H1 (cell line): Measurements from ENCODE around the gene PLEKHM1. TPM values are rescaled to one million over a fixed set of nuclear protein-coding genes. Genes with fewer than 3 reads are reported as not detected.

ENCODE experiments used
- CTCF ChIA-PET: fragments of 300-600 bp; sonication (Branson Sonifier 250); formaldehyde crosslinking; loops from one replicate; lab custom pipeline; 2021; ENCODE audit not compliant: partially characterized antibody; lab: Charles Lee
- POLR2A ChIA-PET: fragments of 300-600 bp; sonication (Branson Sonifier 250); formaldehyde crosslinking; loops from one replicate; lab custom pipeline; 2021; ENCODE audit warnings: inconsistent platforms; ENCODE audit not compliant: partially characterized antibody; lab: Charles Lee
- DNase-seq, 2 experiments: peaks; one replicate each; pipeline versions ENCODE4 v3.0.0 to v3.0.0-alpha.2; 2010 to 2022; ENCODE audit warnings: low spot score in 2 of 2, low read depth in 1 of 2, mixed read lengths in 1 of 2
- FAIRE-seq: peaks from 2 replicates; lab custom pipeline; 2011; peaks lifted over from hg19 to GRCh38; lab: Jason Lieb, UNC
- H2AFZ ChIP-seq: 2 replicates; pipeline ENCODE4 v1.8.1; 2012; ENCODE audit warnings: low read length, inconsistent platforms
- H2AK5ac ChIP-seq: 2 replicates; pipeline ENCODE4 v1.6.1; 2013; ENCODE audit warnings: low read depth, low read length
- H2BK120ac ChIP-seq: replicated peaks from 2 replicates; pipeline ENCODE3; 2013; ENCODE audit warnings: low read depth, low read length, inconsistent platforms
- H2BK12ac ChIP-seq: 2 replicates; pipeline ENCODE4 v1.6.1; 2013; ENCODE audit warnings: low read depth, low read length
- H2BK15ac ChIP-seq: 2 replicates; pipeline ENCODE4 v1.6.1; 2013; ENCODE audit warnings: low read length
- H2BK20ac ChIP-seq: 2 replicates; pipeline ENCODE4 v1.6.1; 2013; ENCODE audit warnings: low read length
- H2BK5ac ChIP-seq: 2 replicates; pipeline ENCODE4 v1.6.1; 2013; ENCODE audit warnings: low read depth, low read length
- H3K14ac ChIP-seq: 2 replicates; pipeline ENCODE4 v1.6.1; 2013; ENCODE audit warnings: inconsistent platforms; ENCODE audit not compliant: insufficient read length
- H3K18ac ChIP-seq: 2 replicates; pipeline ENCODE4 v1.6.1; 2013; ENCODE audit warnings: low read length; ENCODE audit errors: extremely low read depth
- H3K23ac ChIP-seq: 2 replicates; pipeline ENCODE4 v1.6.1; 2013; ENCODE audit warnings: inconsistent platforms; ENCODE audit not compliant: insufficient read length
- H3K23me2 ChIP-seq: 2 replicates; pipeline ENCODE4 v1.6.1; 2013; ENCODE audit warnings: low read depth, low read length
- H3K27ac ChIP-seq: 2 replicates; pipeline ENCODE4 v1.6.1; 2011; ENCODE audit warnings: low read depth, low read length, inconsistent platforms
- H3K27me3 ChIP-seq, 4 experiments: replicated peaks in 1 of 4; 1 replicate in 1 of 4; 2 replicates in 3 of 4; pipeline versions ENCODE4 v1.6.1 to v1.8.1; 2011 to 2013; ENCODE audit warnings: low read length in 3 of 4, mild to moderate bottlenecking in 3 of 4, inconsistent platforms in 2 of 4, mixed read lengths in 2 of 4, moderate library complexity in 1 of 4; ENCODE audit not compliant: control insufficient read depth in 3 of 4, insufficient read depth in 3 of 4; ENCODE audit errors: extremely low read depth in 1 of 4
- H3K36me3 ChIP-seq, 4 experiments: 2 replicates each; pipeline versions ENCODE4 v1.6.1 to v1.8.1; 2011 to 2013; ENCODE audit warnings: mild to moderate bottlenecking in 4 of 4, low read length in 3 of 4, moderate library complexity in 2 of 4, control low read depth in 1 of 4, inconsistent platforms in 1 of 4; ENCODE audit not compliant: insufficient read depth in 4 of 4, control insufficient read depth in 2 of 4
- H3K4ac ChIP-seq: replicated peaks from 2 replicates; pipeline ENCODE3; 2013; ENCODE audit warnings: low read length, low read depth, mixed read lengths, inconsistent platforms; ENCODE audit not compliant: insufficient read length
- H3K4me1 ChIP-seq, 4 experiments: replicated peaks in 1 of 4; 1 replicate in 1 of 4; 2 replicates in 3 of 4; pipeline versions ENCODE4 v1.6.1 to v1.8.1; 2011 to 2013; ENCODE audit warnings: low read length in 3 of 4, inconsistent platforms in 2 of 4, mixed read lengths in 1 of 4; ENCODE audit not compliant: insufficient read depth in 4 of 4, control insufficient read depth in 3 of 4
- H3K4me2 ChIP-seq, 2 experiments: 2 replicates each; pipeline versions ENCODE4 v1.6.1 to v1.8.1; 2011 to 2013; ENCODE audit warnings: low read depth in 2 of 2, low read length in 2 of 2, control low read depth in 1 of 2, inconsistent platforms in 1 of 2, mild to moderate bottlenecking in 1 of 2; ENCODE audit not compliant: insufficient read depth in 1 of 2
- H3K4me3 ChIP-seq, 4 experiments: fragments of 200-600, 300-600 bp in 1 of 4; sonication (generic), shearing (Covaris generic), sonication (Bioruptor Twin) in 1 of 4; 2 replicates each; pipeline versions ENCODE4 v1.5.1 to v1.8.1; 2011 to 2016; ENCODE audit warnings: low read length in 4 of 4, low read depth in 3 of 4, control low read depth in 2 of 4, inconsistent platforms in 2 of 4, mild to moderate bottlenecking in 2 of 4, mixed read lengths in 1 of 4, moderate library complexity in 1 of 4; ENCODE audit not compliant: insufficient read depth in 2 of 4; ENCODE audit errors: extremely low read depth in 1 of 4
- H3K56ac ChIP-seq: replicated peaks from 2 replicates; pipeline ENCODE3; 2013; ENCODE audit warnings: low read depth, mild to moderate bottlenecking, mixed read lengths, low read length, inconsistent platforms; ENCODE audit not compliant: insufficient read length
- H3K79me1 ChIP-seq: 2 replicates; pipeline ENCODE4 v1.6.1; 2013; ENCODE audit warnings: low read depth, low read length, control low read depth
- H3K79me2 ChIP-seq, 2 experiments: 2 replicates each; pipeline versions ENCODE4 v1.6.1 to v1.8.1; 2012 to 2013; ENCODE audit warnings: low read length in 2 of 2, mild to moderate bottlenecking in 2 of 2, inconsistent platforms in 1 of 2; ENCODE audit not compliant: insufficient read depth in 2 of 2, control insufficient read depth in 1 of 2
- H3K9ac ChIP-seq, 4 experiments: replicated peaks in 1 of 4; 1 replicate in 1 of 4; 2 replicates in 3 of 4; pipeline versions ENCODE4 v1.6.1 to v1.8.1; 2011 to 2013; ENCODE audit warnings: low read depth in 3 of 4, low read length in 3 of 4, control low read depth in 2 of 4, mild to moderate bottlenecking in 2 of 4, moderate library complexity in 2 of 4, inconsistent platforms in 1 of 4; ENCODE audit errors: extremely low read depth in 1 of 4
- H3K9me3 ChIP-seq, 2 experiments: 2 replicates each; pipeline versions ENCODE4 v1.6.1 to v1.8.1; 2012 to 2013; ENCODE audit warnings: mild to moderate bottlenecking in 2 of 2, moderate library complexity in 2 of 2, control low read depth in 1 of 2, inconsistent platforms in 1 of 2, low read depth in 1 of 2, low read length in 1 of 2, mixed read lengths in 1 of 2; ENCODE audit not compliant: insufficient read depth in 2 of 2
- H4K20me1 ChIP-seq, 2 experiments: replicated peaks in 1 of 2; 2 replicates each; pipeline versions ENCODE3 to v1.8.1; 2011 to 2013; ENCODE audit warnings: inconsistent platforms in 2 of 2, low read length in 2 of 2, mild to moderate bottlenecking in 1 of 2; ENCODE audit not compliant: insufficient read depth in 2 of 2, control insufficient read depth in 1 of 2
- H4K5ac ChIP-seq: 2 replicates; pipeline ENCODE4 v1.6.1; 2013; ENCODE audit warnings: low read length, low read depth, mixed read lengths, inconsistent platforms; ENCODE audit not compliant: insufficient read length
- H4K8ac ChIP-seq: 2 replicates; pipeline ENCODE4 v1.8.0; 2013; ENCODE audit warnings: mild to moderate bottlenecking, moderate library complexity, low read length, inconsistent platforms; ENCODE audit not compliant: insufficient read depth; ENCODE audit errors: extremely low read depth
- H4K91ac ChIP-seq: replicated peaks from 2 replicates; pipeline ENCODE3; 2013; ENCODE audit warnings: low read length, mixed read lengths, inconsistent platforms; ENCODE audit not compliant: insufficient read length
- ASH2L ChIP-seq: fragments of 200-600, 300-600 bp; sonication (generic); IDR thresholded peaks from one replicate; pipeline ENCODE4 v1.7.1; 2017; ENCODE audit warnings: low read length
- HDAC2 ChIP-seq, 2 experiments: fragments of 300-600 bp in 1 of 2; sonication (generic) in 1 of 2; IDR thresholded peaks; 2 replicates each; pipeline ENCODE4 v1.6.1; 2011 to 2012; ENCODE audit warnings: low read depth in 2 of 2, low read length in 2 of 2, mild to moderate bottlenecking in 2 of 2, moderate library complexity in 2 of 2, borderline replicate concordance in 1 of 2, inconsistent platforms in 1 of 2
- RNF2 ChIP-seq: fragments of 200-900, 300-1000 bp; sonication (generic); IDR thresholded peaks from 2 replicates; pipeline ENCODE4 v1.7.1; 2016; ENCODE audit warnings: borderline replicate concordance, low read depth, mild to moderate bottlenecking, antibody characterized with exemption, low read length; ENCODE audit not compliant: poor library complexity, severe bottlenecking; ENCODE audit errors: missing control alignments
- WGBS, 2 experiments: shearing (Covaris generic) in 1 of 2; methylation state at CpG; one replicate each; pipeline versions ENCODE4 v1.1.6 to v1.1.7; 2013 to 2015; ENCODE audit warnings: low lambda C conversion rate in 2 of 2, mixed read lengths in 2 of 2, inconsistent platforms in 1 of 2, low coverage in 1 of 2, missing lambda C conversion rate in 1 of 2; ENCODE audit not compliant: insufficient replicate concordance in 2 of 2, insufficient coverage in 1 of 2, insufficient read length in 1 of 2; ENCODE audit errors: extremely low coverage in 1 of 2, missing lambda C conversion rate in 1 of 2; 5-methylcytosine and 5-hydroxymethylcytosine counted together
- polyA plus RNA-seq, 7 experiments: library from polyadenylated mRNA; depleted of rRNA in 3 of 7; stranded (reverse) in 5 of 7; unstranded in 2 of 7; fragments of >200 nt in 5 of 7; fragments of 200-250 nt in 2 of 7; gene quantifications; 1 replicate in 5 of 7; 2 replicates in 1 of 7; 4 replicates in 1 of 7; pipeline versions ENCODE4 v1.2.1 to v1.2.3, GENCODE V29; 2011 to 2013; ENCODE audit warnings: missing spikeins in 2 of 7, mixed read lengths in 2 of 7
- total RNA-seq: library from RNA; stranded (reverse); fragmentation: NEBNext Ultra II Directional; extraction: Animal tissue kit (Norgen Biotek cat#: 25700); gene quantifications from 2 replicates; pipeline ENCODE4 v1.2.1, GENCODE V29; 2021

Gene PLEKHM1
- total and polyA plus RNA-seq, 2 of the 8 experiments (the other 6 are each of a cell fraction or from before 2014, with no cell fraction given): 7.6 to 17.9 TPM

- Histone ChIP-seq H2AK5ac (no peak overlapping the region), H4K20me1 (peaks cover 0 to 2% of the 10 kb centered on the region in 2 experiments), H2BK12ac (no peak overlapping the region), H3K23me2 (no peaks in the 10 kb centered on the region), H3K4me1 (peaks cover 3 to 10% (median 6%) of the 10 kb centered on the region in 4 experiments), H3K4ac (no peak overlapping the region), H4K8ac (no peak overlapping the region), H2BK120ac (no peak overlapping the region), H2BK5ac (no peak overlapping the region), H3K23ac (no peak overlapping the region), H3K79me2 (no peaks in the 10 kb centered on the region), H3K27ac (no peak overlapping the region), H4K91ac (no peak overlapping the region), H4K5ac (no peak overlapping the region), H3K56ac (no peak overlapping the region), H2BK20ac (no peak overlapping the region), H2AFZ (no peak overlapping the region), H2BK15ac (no peak overlapping the region), H3K4me2 (0 out of 4 replicates have a peak overlapping the region, but pooled peaks of 1 of the 2 experiments have one; percentile 13), H3K18ac (no peak overlapping the region), H3K27me3 (no peaks in the 10 kb centered on the region; a peak in 1 of 7 replicates), H3K4me3 (no peak overlapping the region), H3K9me3 (no peaks in the 10 kb centered on the region), H3K9ac (no peak overlapping the region), H3K14ac (no peak overlapping the region), H3K36me3 (no peaks in the 10 kb centered on the region), H3K79me1 (no peaks in the 10 kb centered on the region)
- 63% methylated on average over 10 of the region's 10 CpGs; no CpG with 5 or more reads in 1 of the 2 experiments for WGBS, 2 experiments
- DNase-seq: no peak
- no peak for FAIRE-seq
- TF ChIP-seq ASH2L (no peak), RNF2 (no peak), HDAC2 (IDR thresholded peaks at IDR 0.05; ENCODE audit: borderline replicate concordance in 1 of 2, low read depth in 2 of 2, low read length in 2 of 2) (peak in 1 of 2 experiments; percentile 35; a peak in 1 of 4 replicates)
- POLR2A ChIA-PET: interaction anchor here (1.4 kb wide), 1 partner anchor 11 kb away, joined by 6 read pairs; no protein-coding TSS in a partner anchor
- CTCF ChIA-PET: interaction anchor here (0.7 to 3.3 kb wide), 8 partner anchors 11 to 200 kb away, joined by 3 to 20 read pairs (median 3); no protein-coding TSS in a partner anchor
Observed at GRCh38 chr17:45440161-45440778, 50.3 kb downstream of the PLEKHM1 start.
